ENCODE measurements around the gene SERPINE3.

SERPINE3 gene

GRCh38 chr13:51339354-51339753 is at the start of gene SERPINE3:
SERPINE3 (plus strand) TSS chr13:51339691; CDS start chr13:51341092, 1,401 bp downstream.
- no peak for DNase-seq (ENCODE audit: low read depth)

GRCh38 chr13:51291341-51291740 is 48.1 kb upstream of the SERPINE3 start:
- DNase-seq (ENCODE audit: low read depth) = no peak

GRCh38 chr13:51292000-51292565 is 47.4 kb upstream of the SERPINE3 start:
- DNase-seq (ENCODE audit: low read depth) = no peak

- DNase-seq (ENCODE audit: low read depth) = no peak
These were observed 41.9 kb upstream of the SERPINE3 start for GRCh38 chr13:51297556-51297955.

GRCh38 chr13:51298812-51299211 is 40.7 kb upstream of the SERPINE3 start:
- DNase-seq (ENCODE audit: low read depth) = no peak

DNA sequence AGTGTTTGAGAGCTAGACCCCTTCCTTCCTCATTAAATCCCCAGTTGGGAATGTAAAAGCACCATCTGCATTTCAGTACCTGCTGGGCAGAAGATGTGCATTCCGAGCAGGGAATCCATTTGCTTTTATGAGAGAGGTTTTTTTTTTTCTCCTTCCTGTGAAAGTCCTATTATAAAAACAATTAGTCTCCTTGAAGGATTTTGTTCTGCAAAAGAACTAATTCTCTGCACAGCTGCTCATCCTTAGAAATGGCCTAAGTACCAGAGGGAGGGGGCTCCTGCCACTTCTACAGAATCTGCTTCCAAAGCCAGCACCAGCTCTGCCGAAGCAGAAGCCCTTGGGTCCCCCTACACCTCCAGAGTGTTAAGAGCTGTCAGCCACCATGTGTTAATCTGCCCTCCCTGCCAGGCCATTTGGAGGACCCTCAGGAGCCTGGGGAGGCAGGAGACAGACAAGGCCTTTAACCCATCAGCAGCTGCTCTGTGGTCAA is 36.4 kb upstream of the SERPINE3 start:
- DNase-seq (ENCODE audit: low read depth) = no peak

DNA sequence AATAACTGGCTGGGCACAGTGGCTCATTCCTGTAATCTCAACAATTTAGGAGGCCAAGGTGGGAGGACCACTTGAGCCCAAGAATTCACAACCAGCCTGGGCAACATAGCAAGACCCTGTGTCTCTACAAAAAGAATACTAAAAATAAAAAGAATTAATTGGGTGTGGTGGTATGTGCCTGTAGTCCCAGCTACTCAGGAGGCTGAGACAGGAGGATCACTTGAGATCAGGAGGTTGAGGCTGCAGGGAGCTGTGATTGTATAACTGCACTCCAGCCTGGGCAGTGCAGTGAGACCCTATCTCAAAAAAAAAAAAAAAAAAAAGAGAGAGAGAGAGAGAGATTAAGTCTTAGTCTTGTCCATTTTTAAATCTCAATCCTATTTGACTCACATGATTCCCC is 35.6 kb upstream of the SERPINE3 start:
- DNase-seq (ENCODE audit: low read depth) = no peak

DNA sequence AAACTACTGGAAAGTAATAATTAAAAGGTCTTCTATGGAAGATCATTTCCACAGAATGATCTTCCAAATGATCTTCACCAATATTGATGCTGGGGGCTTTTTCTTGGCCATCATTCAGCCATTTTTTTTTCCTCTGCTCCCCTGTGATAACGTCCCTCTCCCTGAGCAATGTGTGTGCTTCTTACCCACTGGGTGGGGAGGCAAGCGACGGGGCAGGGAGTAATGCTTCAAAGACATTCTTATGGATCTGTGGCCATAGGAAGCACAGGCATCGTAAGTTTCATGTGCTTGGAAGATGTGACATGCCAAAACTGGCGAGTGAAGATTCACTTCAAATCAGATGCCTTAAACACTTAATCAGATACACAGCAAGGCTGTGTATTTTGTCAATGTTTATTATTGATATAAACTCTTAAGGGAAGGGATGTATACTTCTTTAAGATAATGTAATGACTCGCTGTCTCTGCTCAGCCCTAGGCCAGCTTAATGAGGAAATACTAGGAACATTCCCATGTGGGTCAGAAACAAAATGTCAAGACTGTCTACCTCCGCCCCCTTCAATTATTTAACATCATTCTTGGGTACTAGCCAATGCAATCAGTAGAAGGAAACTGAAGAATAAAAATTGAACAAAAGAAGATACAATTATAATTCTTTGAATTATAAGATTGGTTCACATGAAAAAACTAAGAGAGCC is 34.1 kb upstream of the SERPINE3 start:
- no peak for DNase-seq (ENCODE audit: low read depth)

GRCh38 chr13:51308781-51309180 is 30.7 kb upstream of the SERPINE3 start:
- DNase-seq (ENCODE audit: low read depth) = no peak

DNA sequence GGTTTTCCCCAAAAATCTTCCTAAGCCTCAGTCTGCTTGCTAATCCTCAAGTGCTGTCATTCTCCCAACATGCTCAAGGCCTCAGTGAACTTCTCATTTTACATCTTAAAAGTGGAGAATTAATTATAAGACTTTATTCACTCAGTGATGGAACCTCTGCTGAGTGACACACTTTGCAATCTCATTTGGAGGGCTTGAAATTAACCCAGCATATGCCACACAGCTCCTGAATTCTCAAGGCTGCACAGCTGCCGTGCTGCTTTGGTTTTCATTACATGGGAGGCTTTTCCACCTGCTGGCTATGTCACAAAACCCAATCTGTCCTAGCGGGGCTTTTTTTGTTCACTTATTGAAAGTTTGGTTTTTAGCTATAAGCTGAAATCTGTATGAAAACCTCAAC is 28.3 kb upstream of the SERPINE3 start:
- no peak for DNase-seq (ENCODE audit: low read depth)

DNA sequence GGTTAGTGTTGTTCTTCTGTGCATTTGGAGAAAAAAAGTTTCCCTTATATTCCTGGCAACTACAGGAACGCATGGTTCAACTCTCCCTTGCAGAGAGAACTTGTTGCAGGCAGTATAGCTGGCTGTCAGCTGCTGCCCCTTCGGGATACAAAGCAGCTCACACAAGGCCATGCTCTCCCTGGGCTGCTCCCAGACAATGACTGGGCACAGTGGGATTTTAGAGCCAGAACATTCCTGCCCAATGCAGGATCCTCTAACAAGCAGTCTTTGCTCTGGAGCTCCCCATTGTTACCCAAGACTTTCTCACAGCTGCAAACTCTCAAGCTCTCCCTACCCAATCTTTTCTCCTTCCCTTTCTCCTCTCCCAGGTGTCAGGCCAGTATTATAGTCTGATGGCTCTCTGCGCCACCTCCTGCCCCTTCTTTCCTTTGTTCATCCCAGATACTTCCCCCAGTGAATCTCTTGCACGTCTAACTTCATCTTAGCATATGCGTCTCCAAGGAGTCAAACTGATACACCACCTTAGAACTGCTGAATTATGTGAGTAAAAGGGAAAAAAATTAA is 27.5 kb upstream of the SERPINE3 start:
- DNase-seq (ENCODE audit: low read depth) = no peak

DNA sequence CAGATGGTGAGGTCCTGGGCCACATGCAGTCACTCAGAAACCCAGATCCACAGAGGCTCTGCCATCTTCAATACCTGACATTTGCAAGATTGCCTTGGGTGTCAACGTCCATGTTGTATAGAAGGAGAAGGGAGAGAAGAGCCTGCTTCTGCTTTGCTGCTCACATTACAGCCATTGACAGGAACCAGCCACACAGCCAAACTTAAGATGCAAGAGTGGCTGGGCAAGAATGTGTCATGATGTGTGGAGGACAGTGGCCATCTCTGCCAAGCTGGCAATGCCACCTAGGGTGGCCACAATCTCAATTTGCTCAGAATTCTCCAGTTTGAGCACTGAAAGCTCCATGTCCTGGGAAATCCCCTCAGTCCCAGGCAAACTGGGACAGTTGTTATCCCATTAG is 25.9 kb upstream of the SERPINE3 start:
- no peak for DNase-seq (ENCODE audit: low read depth)

DNA sequence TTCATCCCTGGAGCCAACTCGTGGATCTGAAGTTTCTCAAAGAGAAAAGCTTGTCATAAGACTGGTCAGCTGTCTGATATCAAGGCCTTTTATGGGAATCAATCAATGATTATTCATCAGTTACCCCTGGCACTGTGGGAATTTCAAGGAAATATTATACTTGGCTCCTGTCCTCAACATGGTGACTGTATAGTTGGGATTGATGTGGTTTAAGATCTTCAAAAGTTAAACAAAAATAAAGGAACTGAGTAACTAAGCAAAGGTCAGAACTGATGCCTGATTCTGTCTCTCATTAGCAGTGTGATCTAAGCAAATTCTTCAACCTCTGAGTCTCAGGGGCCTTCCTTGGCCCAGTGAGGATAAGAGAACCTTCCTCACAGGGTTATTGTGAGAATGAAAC is 22.2 kb upstream of the SERPINE3 start:
- DNase-seq (ENCODE audit: low read depth) = no peak

GRCh38 chr13:51318015-51318414 is 21.5 kb upstream of the SERPINE3 start:
- no peak for DNase-seq (ENCODE audit: low read depth)

DNA sequence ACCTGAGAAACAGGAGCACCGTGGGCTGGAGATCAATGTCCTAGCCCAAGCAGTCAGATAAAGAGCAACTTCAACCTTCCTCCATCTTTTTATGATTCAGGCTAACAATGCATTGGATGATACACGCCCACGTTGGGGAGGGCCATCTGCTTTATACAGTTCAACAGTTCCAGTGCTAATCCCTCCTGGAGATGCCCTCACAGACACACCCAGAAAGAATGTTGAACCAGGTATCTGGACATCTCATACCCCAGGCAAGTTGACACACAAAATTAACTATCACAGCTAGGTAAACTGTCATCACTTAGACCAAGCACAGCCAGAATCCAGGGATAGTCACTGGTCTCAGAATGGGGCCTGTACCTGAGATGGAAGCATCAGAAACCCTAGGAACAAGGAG is 20.6 kb upstream of the SERPINE3 start:
- DNase-seq (ENCODE audit: low read depth) = no peak

GRCh38 chr13:51321836-51322235 is 17.7 kb upstream of the SERPINE3 start:
- DNase-seq (ENCODE audit: low read depth) = no peak

DNA sequence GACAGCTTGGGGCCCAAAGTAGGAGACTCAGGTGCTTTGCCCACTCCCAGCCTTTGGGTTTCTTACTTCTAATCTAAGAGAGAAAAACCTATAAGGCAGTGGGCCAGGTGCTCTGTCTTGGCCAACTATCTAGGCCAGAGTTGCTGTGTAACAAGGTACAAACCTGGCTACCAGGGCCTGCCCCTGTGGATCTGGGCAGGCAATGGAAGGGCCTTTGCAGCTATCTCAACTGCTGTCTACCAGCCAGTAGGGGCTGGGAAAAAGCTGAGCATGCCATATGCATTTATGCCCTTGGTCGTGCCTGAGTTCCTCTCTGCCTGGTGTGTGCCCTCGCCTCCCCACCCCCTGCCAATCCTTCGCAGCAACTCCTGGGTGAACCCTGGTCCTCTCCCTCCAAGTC is 16.7 kb upstream of the SERPINE3 start:
- DNase-seq (ENCODE audit: low read depth) = no peak

DNA sequence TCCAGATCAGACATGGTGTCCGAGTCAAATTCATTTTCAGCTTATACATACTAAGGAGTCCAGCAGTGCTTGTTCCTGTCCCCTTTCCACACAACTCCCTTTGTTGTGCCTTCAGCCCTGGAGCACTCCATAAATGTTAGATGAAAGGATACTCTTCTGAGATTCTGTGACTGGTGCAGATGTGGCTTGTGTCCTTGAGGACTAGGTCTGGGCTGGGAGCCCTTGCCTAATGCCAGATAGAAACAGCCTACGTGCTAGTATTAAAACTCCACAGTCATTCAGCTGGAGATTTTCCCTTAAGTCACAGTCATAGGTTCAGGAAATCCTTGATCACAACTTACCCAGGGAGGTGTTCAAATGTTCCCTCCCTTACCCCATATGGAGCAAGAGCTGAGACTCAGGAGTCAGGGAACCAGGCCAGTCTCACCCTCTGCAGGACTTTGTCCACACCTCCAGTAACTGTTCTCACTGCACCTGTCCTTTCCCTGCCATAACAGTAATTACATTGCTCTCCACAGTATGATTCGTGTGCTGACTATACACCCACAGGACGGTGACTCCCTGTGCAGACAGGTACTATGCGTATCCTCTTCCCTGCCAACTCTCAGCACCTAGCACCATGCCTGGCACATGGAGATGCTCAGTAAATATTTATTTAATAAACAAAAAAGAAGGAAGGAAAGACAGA is 15.5 kb upstream of the SERPINE3 start:
- DNase-seq (ENCODE audit: low read depth) = no peak

GRCh38 chr13:51324714-51325420 is 14.6 kb upstream of the SERPINE3 start:
- DNase-seq (ENCODE audit: low read depth) = no peak

- no peak for DNase-seq (ENCODE audit: low read depth)
These were observed 13.7 kb upstream of the SERPINE3 start for GRCh38 chr13:51325837-51326236.

GRCh38 chr13:51326777-51327176 is 12.7 kb upstream of the SERPINE3 start:
- DNase-seq (ENCODE audit: low read depth) = no peak

DNA sequence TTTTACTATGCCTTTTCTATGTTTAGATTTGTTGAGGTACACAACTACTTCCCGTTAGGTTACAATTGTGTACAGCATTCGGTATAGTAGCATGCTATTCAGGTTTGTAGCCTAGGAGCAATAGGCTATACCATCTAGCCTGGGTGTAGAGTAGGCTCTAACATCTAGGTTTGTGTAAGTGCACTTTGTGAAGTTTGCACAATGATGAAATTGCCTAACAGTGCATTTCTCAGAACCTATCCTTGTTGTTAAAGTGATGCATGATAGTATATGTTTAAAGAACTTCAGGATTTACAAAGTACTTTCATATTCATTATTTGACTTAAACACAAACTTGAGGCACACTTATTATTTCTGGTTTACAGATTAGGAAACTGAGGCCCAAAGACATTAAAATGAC is 11.5 kb upstream of the SERPINE3 start:
- no peak for DNase-seq (ENCODE audit: low read depth)

Measured in stimulated activated CD4-positive, alpha-beta T cell treated with anti-CD3 and anti-CD28 coated beads, Interleukin-2, amount 100 ng/mL, for 4 hours (primary cell).